HEK293 (cell line): ENCODE data around the gene PPP2R3A.

Experiments used
- CTCF ChIA-PET: fragments of 350-600 bp; formaldehyde crosslinking; extraction: SDS; loops from one replicate; lab custom pipeline; 2021; ENCODE audit warnings: antibody characterized with exemption; lab: Yijun Ruan, JAX
- POLR2A ChIA-PET: fragments of 300-600 bp; formaldehyde crosslinking; extraction: SDS; loops from one replicate; lab custom pipeline; 2020; ENCODE audit warnings: antibody characterized with exemption, inconsistent platforms; lab: Yijun Ruan, JAX
- H3K27ac ChIP-seq: fragments of 200-500 bp; sonication (Bioruptor generic); 2 replicates; pipeline ENCODE4 v1.5.1; 2014; ENCODE audit warnings: low read depth, low read length, control low read depth, inconsistent platforms; ENCODE audit errors: extremely low read depth
- H3K36me3 ChIP-seq, 2 experiments: fragments of 200-500 bp in 1 of 2; sonication (Bioruptor generic) in 1 of 2; 1 replicate in 1 of 2; 2 replicates in 1 of 2; pipeline ENCODE4 v1.5.1; 2014 to 2017; ENCODE audit warnings: inconsistent platforms in 2 of 2, low read length in 2 of 2; ENCODE audit not compliant: control insufficient read depth in 2 of 2, insufficient read depth in 1 of 2
- H3K4me1 ChIP-seq: fragments of 200-500 bp; sonication (Bioruptor generic); 2 replicates; pipeline ENCODE4 v1.5.1; 2014; ENCODE audit warnings: mild to moderate bottlenecking, low read length, inconsistent platforms; ENCODE audit not compliant: control insufficient read depth, insufficient read depth
- H3K4me3 ChIP-seq: 2 replicates; pipeline ENCODE4 v1.5.1; 2011; ENCODE audit warnings: low read depth, mild to moderate bottlenecking, control low read depth, low read length, moderate library complexity
- H3K9me3 ChIP-seq: fragments of 200-500 bp; sonication (Bioruptor generic); 2 replicates; pipeline ENCODE4 v1.5.1; 2014; ENCODE audit warnings: low read depth, low read length, inconsistent platforms; ENCODE audit not compliant: control insufficient read depth, insufficient read depth
- EGR2 ChIP-seq: fragments of 450-650 bp; formaldehyde crosslinking; IDR thresholded peaks from 2 replicates; pipeline ENCODE4 v1.5.1; 2016; ENCODE audit warnings: low read depth, missing biosample characterization, missing genetic modification characterization
- GFI1B ChIP-seq: fragments of 450-650 bp; formaldehyde crosslinking; IDR thresholded peaks from 2 replicates; pipeline ENCODE4 v1.5.1; 2016; ENCODE audit warnings: missing biosample characterization, missing genetic modification characterization
- HIC1 ChIP-seq: fragments of 450-650 bp; formaldehyde crosslinking; IDR thresholded peaks from 2 replicates; pipeline ENCODE4 v1.5.1; 2016; ENCODE audit warnings: missing biosample characterization, missing genetic modification characterization
- KLF9 ChIP-seq: fragments of 450-650 bp; formaldehyde crosslinking; IDR thresholded peaks from 2 replicates; pipeline ENCODE4 v1.5.1; 2016; ENCODE audit warnings: missing biosample characterization, missing genetic modification characterization, low read depth
- ZBTB7A ChIP-seq: fragments of 450-650 bp; formaldehyde crosslinking; IDR thresholded peaks from 2 replicates; pipeline ENCODE4 v1.5.1; 2016; ENCODE audit warnings: low read depth, missing biosample characterization, missing genetic modification characterization
- ZFP69B ChIP-seq: fragments of 450-650 bp; formaldehyde crosslinking; IDR thresholded peaks from 2 replicates; pipeline ENCODE4 v1.5.1; 2016; ENCODE audit warnings: missing biosample characterization, missing genetic modification characterization
- ZIC2 ChIP-seq: fragments of 450-650 bp; formaldehyde crosslinking; IDR thresholded peaks from 2 replicates; pipeline ENCODE4 v1.5.1; 2016; ENCODE audit warnings: missing biosample characterization, missing genetic modification characterization
- ZNF175 ChIP-seq: fragments of 450-650 bp; formaldehyde crosslinking; IDR thresholded peaks from 2 replicates; pipeline ENCODE4 v1.5.1; 2016; ENCODE audit warnings: missing biosample characterization, missing genetic modification characterization
- ZNF239 ChIP-seq: fragments of 450-650 bp; formaldehyde crosslinking; IDR thresholded peaks from 2 replicates; pipeline ENCODE4 v1.5.1; 2016; ENCODE audit warnings: missing biosample characterization, missing genetic modification characterization
- ZNF24 ChIP-seq: fragments of 450-650 bp; formaldehyde crosslinking; IDR thresholded peaks from 2 replicates; pipeline ENCODE4 v1.5.1; 2016; ENCODE audit warnings: missing biosample characterization, missing genetic modification characterization
- ZNF362 ChIP-seq: fragments of 450-650 bp; formaldehyde crosslinking; IDR thresholded peaks from 2 replicates; pipeline ENCODE4 v1.5.1; 2016; ENCODE audit warnings: missing biosample characterization, missing genetic modification characterization
- ZNF366 ChIP-seq: fragments of 450-650 bp; formaldehyde crosslinking; conservative IDR thresholded peaks from 2 replicates; pipeline ENCODE4 v1.5.1; 2016; ENCODE audit warnings: missing biosample characterization, missing genetic modification characterization
- ZNF514 ChIP-seq: fragments of 450-650 bp; formaldehyde crosslinking; IDR thresholded peaks from 2 replicates; pipeline ENCODE4 v1.5.1; 2016; ENCODE audit warnings: missing biosample characterization, missing genetic modification characterization
- ZNF530 ChIP-seq: fragments of 450-650 bp; formaldehyde crosslinking; IDR thresholded peaks from 2 replicates; pipeline ENCODE4 v1.5.1; 2016; ENCODE audit warnings: low read depth, missing biosample characterization, missing genetic modification characterization
- ZNF664 ChIP-seq: fragments of 450-650 bp; formaldehyde crosslinking; IDR thresholded peaks from 2 replicates; pipeline ENCODE4 v1.5.1; 2016; ENCODE audit warnings: missing biosample characterization, missing genetic modification characterization
- ZNF777 ChIP-seq: fragments of 450-650 bp; formaldehyde crosslinking; IDR thresholded peaks from 2 replicates; pipeline ENCODE4 v1.5.1; 2017; ENCODE audit warnings: missing biosample characterization, missing genetic modification characterization, borderline replicate concordance
- ZSCAN18 ChIP-seq: fragments of 450-650 bp; formaldehyde crosslinking; IDR thresholded peaks from 2 replicates; pipeline ENCODE4 v1.5.1; 2016; ENCODE audit warnings: missing biosample characterization, missing genetic modification characterization
- ZSCAN30 ChIP-seq: fragments of 450-650 bp; IDR thresholded peaks from 2 replicates; pipeline ENCODE4 v1.5.1; 2018; ENCODE audit warnings: missing biosample characterization, mild to moderate bottlenecking, missing genetic modification characterization, moderate library complexity

The PPP2R3A gene

DNA sequence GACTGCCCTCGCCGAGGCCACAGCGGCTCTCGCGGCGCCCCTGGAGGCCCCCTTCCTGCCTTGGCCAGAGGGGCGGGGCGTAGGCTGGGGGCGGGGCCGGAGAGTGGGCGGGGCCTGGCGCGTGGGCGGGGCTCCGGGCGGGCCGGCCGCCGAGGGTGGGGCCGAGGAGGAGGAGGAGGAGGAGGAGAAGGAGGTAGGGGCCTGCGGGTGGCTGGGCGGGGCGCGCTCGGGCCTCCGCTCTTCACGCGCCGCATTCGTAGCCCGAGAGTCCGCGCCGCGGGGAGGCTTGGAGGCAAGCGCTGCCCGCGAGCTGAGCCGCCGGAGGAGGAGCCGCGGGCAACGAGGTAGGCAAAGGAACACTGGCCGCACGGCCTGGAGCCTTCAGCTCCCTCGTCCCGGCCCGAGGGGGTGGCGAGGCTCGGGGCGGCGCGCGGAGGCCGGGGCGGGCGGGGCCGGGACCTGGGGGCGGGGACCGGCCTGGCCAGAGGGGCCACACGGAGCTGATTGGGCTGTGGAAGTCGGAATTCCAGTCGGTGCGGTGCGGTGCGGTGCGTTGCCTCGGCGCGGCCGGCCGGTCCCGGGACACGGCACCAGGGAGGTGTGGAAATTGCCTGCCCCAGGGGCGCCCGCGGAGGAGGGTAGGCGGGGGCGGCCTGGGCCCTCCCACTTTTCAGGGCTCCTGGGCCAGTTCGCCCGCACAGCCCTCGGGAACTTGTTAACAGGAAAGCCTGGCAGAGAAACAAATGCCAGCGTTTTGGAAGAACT is at the start of gene PPP2R3A (continued):
- peak; percentile 73; the same call in 1 of the 2 replicates for TF ChIP-seq KLF9 (tag by site-specific recombination)
- TF ChIP-seq EGR2: no peak; the same call in 1 of the 2 replicates

- TF ChIP-seq ZNF777 (tag by site-specific recombination): no peak
- TF ChIP-seq ZIC2 (tag by site-specific recombination): no peak
- TF ChIP-seq ZNF175: no peak
- TF ChIP-seq ZNF514: no peak
- TF ChIP-seq ZFP69B (tag by site-specific recombination): no peak
- TF ChIP-seq ZNF362 (tag by site-specific recombination): no peak
- no peak for TF ChIP-seq ZSCAN30 (tag by site-specific recombination)
- TF ChIP-seq ZNF664 (tag by site-specific recombination): no peak
- TF ChIP-seq KLF9 (tag by site-specific recombination): no peak
- TF ChIP-seq ZNF24 (tag by site-specific recombination): no peak
- TF ChIP-seq ZNF366 (tag by site-specific recombination): no peak
- TF ChIP-seq ZBTB7A (tag by site-specific recombination): no peak
- TF ChIP-seq, all 188 proteins: peak for 0
- Histone ChIP-seq H3K9me3 (no peaks in the 10 kb centered on the region), H3K27ac (no peak overlapping the region), H3K4me1 (no peaks in the 10 kb centered on the region), H3K36me3 (no peaks in the 10 kb centered on the region), H3K4me3 (no peak overlapping the region)
- POLR2A ChIA-PET: no interaction called here
- CTCF ChIA-PET: interaction anchor here (0.7 to 3.5 kb wide), 2 partner anchors 126 to 758 kb away, joined by 3 to 24 read pairs; no protein-coding TSS in a partner anchor
These were observed 49.2 kb upstream of the PPP2R3A start for GRCh38 chr3:135916310-135916709.

DNA sequence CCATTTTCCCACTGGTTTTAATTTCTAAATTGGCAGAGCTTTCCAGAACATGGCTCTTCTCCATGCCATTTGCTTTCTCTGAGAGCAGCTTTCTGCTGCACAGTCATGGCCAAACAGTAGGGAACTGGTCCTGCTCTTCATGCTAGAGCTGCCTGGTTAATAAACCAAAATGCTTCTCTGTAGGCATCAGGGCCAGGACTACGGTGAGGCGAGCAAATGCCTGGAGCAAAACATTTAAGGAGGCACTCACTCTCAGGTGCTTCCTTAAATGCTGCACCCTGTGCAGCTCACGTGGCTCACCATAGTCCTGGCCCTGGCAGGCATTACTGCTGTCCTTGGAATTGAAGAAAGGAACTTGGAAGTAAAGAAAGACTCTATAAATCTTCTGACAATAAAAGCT is 48.5 kb upstream of the PPP2R3A start:
- Histone ChIP-seq H3K36me3 (no peaks in the 10 kb centered on the region), H3K4me1 (no peaks in the 10 kb centered on the region), H3K4me3 (no peak overlapping the region), H3K9me3 (no peaks in the 10 kb centered on the region), H3K27ac (no peak overlapping the region)
- no peak for TF ChIP-seq ZSCAN30 (tag by site-specific recombination)
- TF ChIP-seq GFI1B (tag by site-specific recombination): no peak
- no peak for TF ChIP-seq HIC1
- TF ChIP-seq ZSCAN18 (tag by site-specific recombination): no peak
- TF ChIP-seq ZNF530 (tag by site-specific recombination): no peak
- TF ChIP-seq ZNF239 (tag by site-specific recombination): no peak
- ChIA-PET POLR2A (no interaction called here), CTCF (interaction anchor here (0.7 to 3.5 kb wide), 2 partner anchors 126 to 133 kb away, joined by 3 to 24 read pairs; no protein-coding TSS in a partner anchor)
